Lower leg skin (tissue), 3 donors: ENCODE results near the gene PTPN20.
"Not testable (repeated sequence)": the region's sequence is repeated elsewhere in the genome, so short reads cannot be mapped to it uniquely, and the experiment has no call there.

Source experiments
- POLR2A ChIP-seq, 2 donors: fragments of 450-650 bp; IDR thresholded peaks; one replicate each; pipeline ENCODE4 v1.6.1; 2016 to 2017; ENCODE audit warnings: antibody characterized with exemption in 2 of 2, mild to moderate bottlenecking in 1 of 2, moderate library complexity in 1 of 2
- TF ChIP-seq, protein P1 (sequence below), 3 donors: fragments of 450-650 bp; IDR thresholded peaks; one replicate each; pipeline ENCODE4 v1.5.1; 2016; ENCODE audit warnings: antibody characterized with exemption in 3 of 3, mild to moderate bottlenecking in 3 of 3, moderate library complexity in 2 of 3

DNA sequence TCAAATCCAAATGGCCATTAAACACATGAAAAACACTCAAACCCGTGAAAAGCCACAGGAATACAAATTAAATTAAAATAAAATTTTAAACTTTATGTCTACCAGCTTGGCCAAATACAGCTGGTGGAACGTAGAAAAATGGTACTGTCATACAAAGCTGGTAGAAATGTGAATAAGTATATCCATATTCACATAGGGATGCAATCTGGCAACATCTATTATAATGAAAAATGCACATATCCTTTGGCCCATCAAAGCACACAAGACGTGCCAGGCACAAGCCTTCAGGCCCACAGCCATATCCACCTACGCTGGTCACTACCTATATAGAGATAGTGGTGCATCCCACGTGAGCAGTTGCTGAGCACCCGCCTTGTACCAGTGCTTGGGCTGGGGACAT lies 35.9 kb upstream of the PTPN20 start:
- TF ChIP-seq, protein P1, sequence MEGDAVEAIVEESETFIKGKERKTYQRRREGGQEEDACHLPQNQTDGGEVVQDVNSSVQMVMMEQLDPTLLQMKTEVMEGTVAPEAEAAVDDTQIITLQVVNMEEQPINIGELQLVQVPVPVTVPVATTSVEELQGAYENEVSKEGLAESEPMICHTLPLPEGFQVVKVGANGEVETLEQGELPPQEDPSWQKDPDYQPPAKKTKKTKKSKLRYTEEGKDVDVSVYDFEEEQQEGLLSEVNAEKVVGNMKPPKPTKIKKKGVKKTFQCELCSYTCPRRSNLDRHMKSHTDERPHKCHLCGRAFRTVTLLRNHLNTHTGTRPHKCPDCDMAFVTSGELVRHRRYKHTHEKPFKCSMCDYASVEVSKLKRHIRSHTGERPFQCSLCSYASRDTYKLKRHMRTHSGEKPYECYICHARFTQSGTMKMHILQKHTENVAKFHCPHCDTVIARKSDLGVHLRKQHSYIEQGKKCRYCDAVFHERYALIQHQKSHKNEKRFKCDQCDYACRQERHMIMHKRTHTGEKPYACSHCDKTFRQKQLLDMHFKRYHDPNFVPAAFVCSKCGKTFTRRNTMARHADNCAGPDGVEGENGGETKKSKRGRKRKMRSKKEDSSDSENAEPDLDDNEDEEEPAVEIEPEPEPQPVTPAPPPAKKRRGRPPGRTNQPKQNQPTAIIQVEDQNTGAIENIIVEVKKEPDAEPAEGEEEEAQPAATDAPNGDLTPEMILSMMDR (IDR thresholded peaks at IDR 0.05) = not testable (repeated sequence)
- TF ChIP-seq POLR2A (IDR thresholded peaks at IDR 0.05) = not testable (repeated sequence)
